SK-N-SH treated with all-trans-retinoic acid at 6 μM for 48 hours (cell line): Measurements from ENCODE around the gene DHH.

Experiments used
- ARNTL ChIP-seq: fragments of 450-650 bp; formaldehyde crosslinking; IDR thresholded peaks from 2 replicates; pipeline ENCODE4 v1.5.0; 2020; ENCODE audit warnings: low read depth, mild to moderate bottlenecking, moderate library complexity, borderline replicate concordance
- BACH2 ChIP-seq: fragments of 250-450 bp; sonication (Bioruptor Pico); IDR thresholded peaks from 2 replicates; pipeline ENCODE4 v1.9.0; 2021; ENCODE audit warnings: mild to moderate bottlenecking, borderline replicate concordance
- CREB5 ChIP-seq: fragments of 250-450 bp; sonication (Bioruptor Pico); IDR thresholded peaks from 2 replicates; pipeline ENCODE4 v1.5.1; 2020; ENCODE audit warnings: low read depth, mild to moderate bottlenecking, moderate library complexity
- CSDC2 ChIP-seq: fragments of 250-450 bp; sonication (Bioruptor Pico); IDR thresholded peaks from 2 replicates; pipeline ENCODE4 v1.5.0; 2020; ENCODE audit warnings: mild to moderate bottlenecking, moderate library complexity
- CSRNP3 ChIP-seq: fragments of 250-450 bp; sonication (Bioruptor Pico); IDR thresholded peaks from 2 replicates; pipeline ENCODE4 v1.5.1; 2021; ENCODE audit warnings: mild to moderate bottlenecking, moderate library complexity
- ESRRG ChIP-seq: fragments of 250-450 bp; sonication (Bioruptor Pico); IDR thresholded peaks from 2 replicates; pipeline ENCODE4 v1.6.1; 2021; ENCODE audit warnings: mild to moderate bottlenecking
- GLIS3 ChIP-seq: fragments of 250-450 bp; sonication (Bioruptor Pico); IDR thresholded peaks from 2 replicates; pipeline ENCODE4 v1.5.0; 2020; ENCODE audit warnings: mild to moderate bottlenecking, moderate library complexity
- OSR1 ChIP-seq: fragments of 250-450 bp; sonication (Bioruptor Pico); IDR thresholded peaks from 2 replicates; pipeline ENCODE4 v1.8.0; 2022; ENCODE audit warnings: moderate library complexity, mild to moderate bottlenecking, inconsistent platforms
- PATZ1 ChIP-seq: fragments of 250-450 bp; sonication (Bioruptor Pico); IDR thresholded peaks from 2 replicates; pipeline ENCODE4 v1.8.0; 2020; ENCODE audit warnings: mild to moderate bottlenecking, moderate library complexity, borderline replicate concordance
- RARB ChIP-seq: fragments of 250-450 bp; sonication (Bioruptor Pico); IDR thresholded peaks from 2 replicates; pipeline ENCODE4 v1.8.0; 2021; ENCODE audit warnings: mild to moderate bottlenecking, moderate library complexity
- SNAI2 ChIP-seq: fragments of 250-450 bp; sonication (Bioruptor Pico); IDR thresholded peaks from 2 replicates; pipeline ENCODE4 v1.5.0; 2020; ENCODE audit warnings: mild to moderate bottlenecking, moderate library complexity
- ZFP3 ChIP-seq: fragments of 250-450 bp; sonication (Bioruptor Pico); IDR thresholded peaks from 2 replicates; pipeline ENCODE4 v1.5.0; 2020; ENCODE audit warnings: mild to moderate bottlenecking, moderate library complexity
- ZNF8 ChIP-seq: fragments of 450-650 bp; formaldehyde crosslinking; IDR thresholded peaks from 2 replicates; pipeline ENCODE4 v1.5.0; 2020; ENCODE audit warnings: mild to moderate bottlenecking, moderate library complexity

GRCh38 chr12:49097381-49097780, 2.8 kb upstream of the DHH start:
- no peak for TF ChIP-seq ZNF8
- no peak for TF ChIP-seq CREB5 (CRISPR knock-in tag)
- no peak for TF ChIP-seq GLIS3 (CRISPR knock-in tag)
- no peak for TF ChIP-seq ARNTL (CRISPR knock-in tag)
- no peak for TF ChIP-seq BACH2 (CRISPR knock-in tag)
- TF ChIP-seq CSRNP3 (CRISPR knock-in tag): no peak
- TF ChIP-seq ESRRG (CRISPR knock-in tag): no peak
- TF ChIP-seq PATZ1: no peak
- TF ChIP-seq SNAI2 (CRISPR knock-in tag): no peak
- TF ChIP-seq ZFP3 (CRISPR knock-in tag): no peak
- no peak for TF ChIP-seq RARB
- TF ChIP-seq CSDC2 (CRISPR knock-in tag): no peak
- no peak for TF ChIP-seq OSR1 (CRISPR knock-in tag)
